Measurements from ENCODE around the gene PWWP2B.
"Not testable (repeated sequence)": the region's sequence is repeated elsewhere in the genome, so short reads cannot be mapped to it uniquely, and the experiment has no call there.

Gene PWWP2B

GRCh38 chr10:132381741-132382140 is 15.3 kb upstream of the PWWP2B start:
- Mint-ChIP-seq H3K4me1 (peaks cover 4 to 10% of the 10 kb centered on the region in 2 donors), H3K27ac (no peak overlapping the region)
- ATAC-seq (replicated peaks), result no peak

GRCh38 chr10:132382231-132382922 is 14.6 kb upstream of the PWWP2B start:
- Mint-ChIP-seq H3K4me1 (peaks cover 5 to 14% of the 10 kb centered on the region in 2 donors), H3K27ac (no peak overlapping the region), H3K4me3 (no peak overlapping the region), H3K27me3 (no peaks in the 10 kb centered on the region), H3K36me3 (peaks cover 4% of the 10 kb centered on the region in 2 donors), H3K9me3 (no peaks in the 10 kb centered on the region)
- ATAC-seq (replicated peaks) (no peak), DNase-seq (no peak)

More at GRCh38 chr10:132381741-132382140, 15.3 kb upstream of the PWWP2B start:
- DNase-seq, result no peak
- Mint-ChIP-seq H3K36me3 (peaks cover 4% of the 10 kb centered on the region in 2 donors), H3K27me3 (no peaks in the 10 kb centered on the region), H3K9me3 (no peaks in the 10 kb centered on the region), H3K4me3 (no peak overlapping the region)

GRCh38 chr10:132383101-132383500 is 13.9 kb upstream of the PWWP2B start:
- H3K27me3 Mint-ChIP-seq, result no peaks in the 10 kb centered on the region
- no peak for DNase-seq

GRCh38 chr10:132383751-132384196 is 13.2 kb upstream of the PWWP2B start:
- ATAC-seq (replicated peaks) (no peak), DNase-seq (no peak)
- Mint-ChIP-seq H3K36me3 (peaks cover 4% of the 10 kb centered on the region in 2 donors), H3K4me3 (no peak overlapping the region), H3K9me3 (no peaks in the 10 kb centered on the region), H3K27ac (no peak overlapping the region), H3K4me1 (peaks cover 11 to 20% of the 10 kb centered on the region in 2 donors), H3K27me3 (no peaks in the 10 kb centered on the region)

More at GRCh38 chr10:132383101-132383500, 13.9 kb upstream of the PWWP2B start:
- no peak for ATAC-seq (replicated peaks)
- H3K36me3 Mint-ChIP-seq, result peaks cover 4% of the 10 kb centered on the region in 2 donors
- no peak overlapping the region for H3K27ac Mint-ChIP-seq
- peaks cover 11 to 20% of the 10 kb centered on the region in 2 donors for H3K4me1 Mint-ChIP-seq
- H3K9me3 Mint-ChIP-seq, result no peaks in the 10 kb centered on the region
- no peak overlapping the region for H3K4me3 Mint-ChIP-seq

GRCh38 chr10:132384618-132385388 is 12.2 kb upstream of the PWWP2B start:
- no peak overlapping the region for H3K27ac Mint-ChIP-seq
- no peaks in the 10 kb centered on the region for H3K36me3 Mint-ChIP-seq
- peaks cover 11 to 30% of the 10 kb centered on the region in 2 donors for H3K4me1 Mint-ChIP-seq
- no peaks in the 10 kb centered on the region for H3K27me3 Mint-ChIP-seq
- DNase-seq (no peak), ATAC-seq (replicated peaks) (no peak)
- no peaks in the 10 kb centered on the region for H3K9me3 Mint-ChIP-seq
- H3K4me3 Mint-ChIP-seq, result no peak overlapping the region

GRCh38 chr10:132385389-132385667 is 11.7 kb upstream of the PWWP2B start:
- no peak overlapping the region for H3K4me3 Mint-ChIP-seq
- ATAC-seq (replicated peaks), result no peak

GRCh38 chr10:132385721-132386418 is 11.1 kb upstream of the PWWP2B start:
- Mint-ChIP-seq H3K4me3 (no peak overlapping the region), H3K27me3 (no peaks in the 10 kb centered on the region), H3K4me1 (peaks cover 13 to 30% of the 10 kb centered on the region in 2 donors), H3K27ac (peak overlapping the region; percentile 59), H3K36me3 (no peaks in the 10 kb centered on the region), H3K9me3 (no peaks in the 10 kb centered on the region)
- DNase-seq, result no peak
- no peak for ATAC-seq (replicated peaks)

More at GRCh38 chr10:132385389-132385667, 11.7 kb upstream of the PWWP2B start:
- H3K9me3 Mint-ChIP-seq, result no peaks in the 10 kb centered on the region
- no peaks in the 10 kb centered on the region for H3K36me3 Mint-ChIP-seq
- H3K27me3 Mint-ChIP-seq, result no peaks in the 10 kb centered on the region
- DNase-seq, result no peak
- peaks cover 11 to 30% of the 10 kb centered on the region in 2 donors for H3K4me1 Mint-ChIP-seq
- H3K27ac Mint-ChIP-seq, result no peak overlapping the region

GRCh38 chr10:132386419-132386831 is 10.6 kb upstream of the PWWP2B start:
- H3K9me3 Mint-ChIP-seq, result no peaks in the 10 kb centered on the region
- DNase-seq, result no peak
- peak overlapping the region; percentile 85 for H3K27ac Mint-ChIP-seq
- no peaks in the 10 kb centered on the region for H3K36me3 Mint-ChIP-seq
- no peak overlapping the region for H3K4me3 Mint-ChIP-seq
- H3K27me3 Mint-ChIP-seq, result no peaks in the 10 kb centered on the region
- peaks cover 13 to 30% of the 10 kb centered on the region in 2 donors for H3K4me1 Mint-ChIP-seq
- ATAC-seq (replicated peaks), result no peak

GRCh38 chr10:132386896-132387295 is 10.1 kb upstream of the PWWP2B start:
- H3K27me3 Mint-ChIP-seq; H3K9me3 Mint-ChIP-seq; H3K36me3 Mint-ChIP-seq; DNase-seq; H3K4me3 Mint-ChIP-seq; ATAC-seq (replicated peaks): not testable (repeated sequence)
- peak overlapping the region; percentile 85 for H3K27ac Mint-ChIP-seq
- peaks cover 13 to 30% of the 10 kb centered on the region in 2 donors for H3K4me1 Mint-ChIP-seq

- peaks cover 7 to 9% of the 10 kb centered on the region in 2 donors for H3K9me3 Mint-ChIP-seq
- peak overlapping the region; percentile 72 to 75 for H3K4me3 Mint-ChIP-seq
- ATAC-seq (replicated peaks), result peak; percentile 79 to 89
- H3K4me1 Mint-ChIP-seq, result peaks cover 19 to 30% of the 10 kb centered on the region in 2 donors
- no peaks in the 10 kb centered on the region for H3K27me3 Mint-ChIP-seq
- peaks cover 0 to 5% of the 10 kb centered on the region in 2 donors for H3K36me3 Mint-ChIP-seq
- DNase-seq, result peak; percentile 72
- H3K27ac Mint-ChIP-seq, result peak overlapping the region; percentile 92
Measured at GRCh38 chr10:132387764-132388210, 9.2 kb upstream of the PWWP2B start.

- Mint-ChIP-seq H3K27ac (peak overlapping the region; percentile 72), H3K4me1 (peaks cover 25 to 35% of the 10 kb centered on the region in 2 donors), H3K4me3 (peak overlapping the region; percentile 50 to 51), H3K27me3 (no peaks in the 10 kb centered on the region), H3K9me3 (peaks cover 7 to 9% of the 10 kb centered on the region in 2 donors), H3K36me3 (peaks cover 0 to 5% of the 10 kb centered on the region in 2 donors)
- DNase-seq (no peak), ATAC-seq (replicated peaks) (peak; percentile 26 to 32)
Measured at GRCh38 chr10:132388891-132389432, 8.0 kb upstream of the PWWP2B start.

- peak overlapping the region; percentile 72 for H3K27ac Mint-ChIP-seq
Measured at GRCh38 chr10:132389433-132390169, 7.4 kb upstream of the PWWP2B start.

GRCh38 chr10:132390170-132390920 is 6.7 kb upstream of the PWWP2B start:
- ATAC-seq (replicated peaks), result no peak
- no peak overlapping the region for H3K4me3 Mint-ChIP-seq
- no peak overlapping the region for H3K27ac Mint-ChIP-seq
- H3K27me3 Mint-ChIP-seq, result no peaks in the 10 kb centered on the region
- peaks cover 7 to 9% of the 10 kb centered on the region in 2 donors for H3K9me3 Mint-ChIP-seq
- peaks cover 36 to 49% of the 10 kb centered on the region in 2 donors for H3K4me1 Mint-ChIP-seq
- DNase-seq, result no peak
- peaks cover 0 to 5% of the 10 kb centered on the region in 2 donors for H3K36me3 Mint-ChIP-seq

More at GRCh38 chr10:132389433-132390169, 7.4 kb upstream of the PWWP2B start:
- DNase-seq (no peak), ATAC-seq (replicated peaks) (peak; percentile 15 to 33)
- H3K36me3 Mint-ChIP-seq, result peaks cover 0 to 5% of the 10 kb centered on the region in 2 donors
- no peaks in the 10 kb centered on the region for H3K27me3 Mint-ChIP-seq
- H3K4me3 Mint-ChIP-seq, result peak overlapping the region; percentile 50 to 51
- peaks cover 7 to 9% of the 10 kb centered on the region in 2 donors for H3K9me3 Mint-ChIP-seq
- H3K4me1 Mint-ChIP-seq, result peaks cover 29 to 41% of the 10 kb centered on the region in 2 donors
